ENCODE results near the gene DCAF8L2.

DNA sequence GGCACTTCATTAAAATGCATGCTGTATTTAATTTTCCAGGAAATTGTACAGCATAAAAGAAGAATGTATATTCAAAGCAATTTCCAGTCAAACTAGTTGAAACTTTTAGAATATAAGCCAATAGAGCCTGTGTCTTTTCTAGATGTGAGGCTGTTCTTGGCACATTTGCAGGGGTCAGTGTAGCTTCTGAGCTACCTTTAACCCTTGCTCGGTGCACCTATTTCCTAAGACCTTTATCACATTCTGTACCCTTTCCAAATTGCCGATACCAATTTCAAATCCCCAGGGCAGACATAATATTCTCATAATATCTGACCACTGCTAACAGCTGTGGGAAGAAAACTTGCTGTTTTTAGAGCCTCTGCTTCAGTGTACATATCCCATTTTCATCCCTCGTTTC lies 43.2 kb downstream of the DCAF8L2 start:
- TF ChIP-seq EZH2 (IDR thresholded peaks at IDR 0.05; ENCODE audit: insufficient read depth, poor library complexity, severe bottlenecking), result no peak
- TF ChIP-seq EZH2phosphoT487 (IDR thresholded peaks at IDR 0.05; ENCODE audit: insufficient read depth, low read depth), result no peak
